DMS 273 treated with DMSO at 0.1 percent for 48 hours (cell line): Measurements from ENCODE around the gene KRTAP8-1.

Source experiments
- DNase-seq: peaks from one replicate; lab custom pipeline; 2025; lab: John Stamatoyannopoulos, UW

The KRTAP8-1 gene, protein sequence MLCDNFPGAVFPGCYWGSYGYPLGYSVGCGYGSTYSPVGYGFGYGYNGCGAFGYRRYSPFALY

GRCh38 chr21:30813174-30813573 lies at the start of gene KRTAP8-1:
TSS of gene KRTAP8-1 (minus strand) at chr21:30813274. CDS start at chr21:30813220, 54 bp downstream.
- DNase-seq = no peak

DNA sequence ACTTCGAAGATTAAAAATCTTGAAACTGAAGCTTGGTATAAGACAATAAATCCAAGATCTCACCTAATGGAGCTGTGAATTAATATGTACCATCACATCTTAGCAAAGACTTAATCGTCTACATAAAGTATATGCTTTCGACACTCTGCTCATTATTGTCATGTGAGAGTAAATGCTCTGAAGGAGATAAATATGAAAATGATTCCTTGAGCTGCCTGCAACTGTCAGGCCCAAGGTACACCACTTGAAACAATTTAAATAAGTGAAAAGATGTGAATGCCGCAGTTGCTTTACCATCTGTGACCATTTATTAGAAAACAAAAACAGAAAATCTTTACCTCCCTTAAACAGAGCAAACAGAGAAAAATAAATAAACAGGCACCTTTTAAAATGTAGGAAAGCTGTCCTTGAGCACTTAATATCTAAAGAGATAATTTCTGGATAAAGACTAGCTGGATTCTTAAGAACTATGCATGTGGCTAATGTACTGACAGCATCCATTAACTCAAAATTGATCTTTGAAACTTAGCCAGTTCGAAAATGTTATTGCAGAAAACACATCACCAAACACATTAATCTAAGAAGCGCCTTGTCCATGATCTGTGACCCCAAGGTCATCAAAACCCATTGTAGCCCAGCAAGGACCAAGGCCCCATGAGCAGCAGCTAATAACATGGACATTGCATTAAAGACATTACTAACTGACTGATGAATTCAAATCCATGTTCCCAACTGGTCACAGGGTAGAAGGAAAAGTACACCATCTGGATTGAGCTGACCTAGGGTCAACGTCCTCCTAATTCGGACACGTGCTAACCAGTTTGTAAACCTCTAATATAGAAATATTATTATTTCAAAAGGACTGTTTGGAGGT lies 34.8 kb upstream of the KRTAP8-1 start:
- no peak for DNase-seq

GRCh38 chr21:30842990-30843389 lies 29.9 kb upstream of the KRTAP8-1 start:
- DNase-seq = no peak

GRCh38 chr21:30839304-30839703 lies 26.2 kb upstream of the KRTAP8-1 start:
- DNase-seq = no peak

- no peak for DNase-seq
These were observed 25.5 kb upstream of the KRTAP8-1 start for GRCh38 chr21:30838536-30838935.

- DNase-seq = no peak
These were observed 18.2 kb upstream of the KRTAP8-1 start for GRCh38 chr21:30831194-30831765.

- DNase-seq = no peak
These were observed 16.6 kb upstream of the KRTAP8-1 start, which contains the start of gene KRTAP7-1 for GRCh38 chr21:30829659-30830058. TSS of gene KRTAP7-1 (minus strand) at chr21:30829759. CDS start at chr21:30829698, 61 bp downstream.

DNA sequence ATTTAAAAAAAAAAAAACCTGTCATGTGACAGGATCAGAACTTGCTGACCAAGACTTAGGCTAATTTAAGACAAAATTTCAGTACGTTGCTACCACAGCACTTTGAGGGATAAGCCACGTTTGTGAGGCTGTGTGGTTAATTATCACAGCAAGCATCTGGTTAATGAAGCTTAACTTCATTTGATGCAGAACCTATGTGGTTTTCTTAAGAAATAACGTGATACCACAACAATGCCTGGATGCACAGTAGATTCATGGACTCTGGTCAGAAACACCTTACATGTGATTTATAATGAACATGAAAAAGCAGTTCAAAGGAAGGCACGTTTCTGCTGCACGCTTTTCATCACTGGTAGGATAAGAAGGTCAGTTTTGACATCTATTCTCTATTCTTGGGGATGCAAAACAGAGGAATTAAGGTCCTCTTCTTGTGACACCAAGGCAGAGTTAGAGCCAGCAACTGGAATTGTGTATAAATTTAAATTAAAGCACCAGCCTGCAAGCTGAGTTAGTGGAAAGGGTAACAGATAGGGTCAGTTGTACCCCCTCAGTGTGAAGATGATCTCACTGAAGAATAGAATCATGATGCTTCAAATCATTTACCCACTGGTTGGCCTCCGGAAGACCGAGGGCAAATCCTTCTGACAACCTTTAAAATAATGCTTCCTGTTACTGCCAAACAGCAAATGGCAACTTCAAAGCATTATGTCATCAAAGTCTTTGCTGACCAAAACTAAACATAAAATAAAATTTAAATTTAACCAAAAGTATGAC lies 6.0 kb upstream of the KRTAP8-1 start:
- DNase-seq = no peak

DNA sequence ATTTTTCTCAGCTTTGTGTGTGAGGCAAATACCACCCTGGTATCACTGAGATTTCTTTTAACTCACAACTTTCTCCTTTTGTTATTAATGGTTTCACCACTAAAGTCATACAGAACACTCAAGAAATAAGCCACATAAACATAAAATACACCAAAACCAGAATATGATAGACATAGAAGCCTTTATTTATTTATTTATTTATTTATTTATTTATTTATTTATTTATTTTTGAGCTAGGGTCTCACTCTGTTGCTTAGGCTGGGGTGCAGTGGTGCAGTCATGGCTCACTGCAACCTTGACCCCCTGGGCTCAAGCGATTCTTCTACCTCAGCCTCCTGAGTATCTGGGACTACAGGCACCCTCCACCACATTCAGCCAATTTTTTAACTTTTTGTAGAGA lies 12.5 kb downstream of the KRTAP8-1 start:
- no peak for DNase-seq

DNA sequence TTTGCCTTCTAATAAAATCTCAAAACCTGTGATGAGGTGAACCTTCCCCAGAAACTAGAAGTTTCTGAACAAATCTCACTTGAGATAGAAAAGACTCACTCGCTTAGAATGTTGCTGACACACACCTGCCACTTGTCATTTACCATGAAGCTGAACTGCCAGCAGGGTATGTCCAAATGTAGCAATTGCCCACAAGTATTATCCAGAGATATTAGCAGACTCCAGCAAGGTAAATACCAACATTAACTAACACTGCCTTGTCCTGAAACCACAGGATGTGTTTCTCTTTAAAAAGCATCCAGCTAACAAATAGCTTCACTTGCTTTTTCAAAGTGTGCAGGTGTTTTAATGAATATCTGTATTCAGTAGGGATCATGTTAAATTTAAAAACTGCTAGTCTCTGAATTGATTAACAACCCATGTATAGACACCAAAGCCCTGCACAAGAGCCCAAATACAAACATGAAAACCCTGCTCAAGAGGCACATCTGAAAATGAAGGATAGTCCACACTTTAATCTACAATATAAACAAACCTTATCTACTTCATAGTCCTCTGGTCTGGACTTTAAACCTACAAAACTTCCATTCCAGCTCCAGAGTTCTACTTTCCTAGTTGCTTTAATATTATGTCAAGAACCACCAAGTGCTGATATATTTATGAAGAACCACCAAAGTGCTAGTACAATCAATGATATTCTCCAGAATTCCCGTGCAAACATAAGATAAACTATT lies 19.3 kb downstream of the KRTAP8-1 start:
- no peak for DNase-seq

DNA sequence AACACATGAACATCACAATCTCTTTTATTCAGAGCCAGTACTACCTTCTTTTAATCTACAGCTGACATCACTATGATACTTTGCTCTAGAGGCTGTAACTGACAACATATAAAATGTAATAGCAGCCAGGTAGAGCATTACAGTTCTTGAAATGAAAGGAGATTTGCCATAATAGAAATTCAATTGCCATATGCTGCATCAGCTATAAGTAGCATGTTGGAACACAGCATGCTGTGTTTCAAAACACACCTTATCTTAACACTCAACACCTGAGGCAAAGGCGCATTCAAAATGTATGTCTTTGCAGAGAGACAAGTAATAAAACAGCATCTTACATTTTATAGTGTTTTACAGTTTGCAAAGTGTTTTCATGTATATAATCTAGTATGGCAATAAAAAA lies 33.8 kb downstream of the KRTAP8-1 start:
- DNase-seq = no peak

DNA sequence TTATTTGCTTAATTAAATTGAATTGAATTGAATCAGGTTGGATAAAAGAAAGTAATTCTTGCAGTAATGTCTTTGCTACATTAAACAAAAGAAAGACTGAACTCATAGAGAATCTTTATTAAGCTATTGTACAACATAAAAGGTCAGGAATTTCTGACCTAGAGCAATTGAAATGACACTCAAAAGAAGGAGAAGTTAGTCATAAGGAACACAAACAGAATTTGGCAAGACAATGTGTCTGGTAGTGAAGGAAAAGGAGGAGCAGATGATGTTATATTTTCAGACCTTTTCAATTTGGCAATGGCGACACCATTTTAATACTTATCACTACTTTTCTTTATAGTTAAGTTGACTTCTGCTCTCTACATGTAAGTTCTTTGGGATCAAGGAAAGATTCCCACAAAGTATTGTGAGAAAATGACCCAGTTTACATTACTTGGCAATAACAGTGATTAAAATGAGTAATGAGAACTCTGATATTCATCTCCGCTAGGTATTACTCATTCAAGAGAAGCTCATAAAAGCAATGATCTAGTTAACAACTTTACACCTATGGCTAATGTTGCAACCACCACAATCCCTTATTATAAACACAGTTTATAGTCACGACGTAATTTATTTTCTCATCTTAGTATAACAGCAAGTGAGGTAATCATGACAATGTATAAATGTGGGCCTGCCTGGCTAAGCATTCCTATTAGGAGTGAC lies 43.2 kb downstream of the KRTAP8-1 start:
- DNase-seq = no peak
